ENCODE data around the gene PSMD13. TPM values are rescaled to one million over a fixed set of nuclear protein-coding genes. Genes with fewer than 3 reads are reported as not detected.

PSMD13 gene
- total RNA-seq, 4 donors from 2014 or later, result 57.8 to 118 (median 93.8) TPM

- TF ChIP-seq, protein P1, sequence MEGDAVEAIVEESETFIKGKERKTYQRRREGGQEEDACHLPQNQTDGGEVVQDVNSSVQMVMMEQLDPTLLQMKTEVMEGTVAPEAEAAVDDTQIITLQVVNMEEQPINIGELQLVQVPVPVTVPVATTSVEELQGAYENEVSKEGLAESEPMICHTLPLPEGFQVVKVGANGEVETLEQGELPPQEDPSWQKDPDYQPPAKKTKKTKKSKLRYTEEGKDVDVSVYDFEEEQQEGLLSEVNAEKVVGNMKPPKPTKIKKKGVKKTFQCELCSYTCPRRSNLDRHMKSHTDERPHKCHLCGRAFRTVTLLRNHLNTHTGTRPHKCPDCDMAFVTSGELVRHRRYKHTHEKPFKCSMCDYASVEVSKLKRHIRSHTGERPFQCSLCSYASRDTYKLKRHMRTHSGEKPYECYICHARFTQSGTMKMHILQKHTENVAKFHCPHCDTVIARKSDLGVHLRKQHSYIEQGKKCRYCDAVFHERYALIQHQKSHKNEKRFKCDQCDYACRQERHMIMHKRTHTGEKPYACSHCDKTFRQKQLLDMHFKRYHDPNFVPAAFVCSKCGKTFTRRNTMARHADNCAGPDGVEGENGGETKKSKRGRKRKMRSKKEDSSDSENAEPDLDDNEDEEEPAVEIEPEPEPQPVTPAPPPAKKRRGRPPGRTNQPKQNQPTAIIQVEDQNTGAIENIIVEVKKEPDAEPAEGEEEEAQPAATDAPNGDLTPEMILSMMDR (IDR thresholded peaks at IDR 0.05; ENCODE audit: low read depth), result no peak
Observed at GRCh38 chr11:235997-236773, 591 bp upstream of the PSMD13 start, which contains the start of gene SIRT3. SIRT3 (minus strand) TSS chr11:236342; CDS start chr11:236328, 14 bp downstream.

DNA sequence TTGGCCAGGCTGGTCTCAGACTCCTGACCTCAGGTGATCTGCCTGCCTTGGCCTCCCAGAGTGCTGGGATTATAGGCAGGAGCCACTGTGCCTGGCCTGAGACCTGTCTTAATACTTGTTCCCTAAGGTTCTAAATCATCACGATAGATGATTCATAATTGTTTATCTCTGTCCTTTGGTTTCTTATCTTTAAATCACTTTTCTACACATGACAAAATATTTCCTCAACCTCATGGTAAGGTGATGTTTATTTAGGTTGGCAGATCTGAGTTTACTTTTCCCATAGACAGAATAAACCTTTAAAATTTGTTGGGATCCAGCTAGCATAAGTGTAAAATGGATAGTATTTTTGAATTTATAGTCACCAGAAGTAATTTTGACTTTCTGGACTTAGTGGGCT, 3.5 kb downstream of the PSMD13 start:
- TF ChIP-seq, protein P1 (IDR thresholded peaks at IDR 0.05; ENCODE audit: low read depth), result no peak

DNA sequence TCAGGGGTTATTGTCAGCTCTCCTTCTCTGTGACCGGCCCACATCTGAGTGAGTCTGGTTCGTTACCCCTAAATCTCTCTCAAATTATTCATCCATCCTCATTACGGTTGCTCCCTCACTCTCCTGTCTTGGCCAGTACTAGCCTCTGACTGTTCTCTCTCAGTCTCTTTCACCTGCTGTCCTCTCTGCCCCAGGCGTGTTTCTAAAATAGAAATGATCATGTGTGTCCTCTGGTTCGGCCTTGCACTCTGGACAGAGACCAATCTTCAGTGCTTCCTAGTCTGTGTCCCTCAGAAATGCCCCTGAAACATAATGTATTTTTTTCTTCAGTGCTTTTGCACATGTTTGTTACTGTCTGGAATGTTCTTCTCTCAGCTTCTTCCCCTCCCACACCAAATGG, 4.9 kb downstream of the PSMD13 start:
- TF ChIP-seq, protein P1 (IDR thresholded peaks at IDR 0.05; ENCODE audit: low read depth), result no peak

- TF ChIP-seq, protein P1 (IDR thresholded peaks at IDR 0.05; ENCODE audit: low read depth), result no peak
Observed at GRCh38 chr11:244376-244775, 7.6 kb downstream of the PSMD13 start.

- TF ChIP-seq, protein P1 (IDR thresholded peaks at IDR 0.05; ENCODE audit: low read depth), result no peak
Observed at GRCh38 chr11:249062-249461, 12.3 kb downstream of the PSMD13 start.

GRCh38 chr11:250274-250673, 13.5 kb downstream of the PSMD13 start:
- TF ChIP-seq, protein P1 (IDR thresholded peaks at IDR 0.05; ENCODE audit: low read depth), result no peak

DNA sequence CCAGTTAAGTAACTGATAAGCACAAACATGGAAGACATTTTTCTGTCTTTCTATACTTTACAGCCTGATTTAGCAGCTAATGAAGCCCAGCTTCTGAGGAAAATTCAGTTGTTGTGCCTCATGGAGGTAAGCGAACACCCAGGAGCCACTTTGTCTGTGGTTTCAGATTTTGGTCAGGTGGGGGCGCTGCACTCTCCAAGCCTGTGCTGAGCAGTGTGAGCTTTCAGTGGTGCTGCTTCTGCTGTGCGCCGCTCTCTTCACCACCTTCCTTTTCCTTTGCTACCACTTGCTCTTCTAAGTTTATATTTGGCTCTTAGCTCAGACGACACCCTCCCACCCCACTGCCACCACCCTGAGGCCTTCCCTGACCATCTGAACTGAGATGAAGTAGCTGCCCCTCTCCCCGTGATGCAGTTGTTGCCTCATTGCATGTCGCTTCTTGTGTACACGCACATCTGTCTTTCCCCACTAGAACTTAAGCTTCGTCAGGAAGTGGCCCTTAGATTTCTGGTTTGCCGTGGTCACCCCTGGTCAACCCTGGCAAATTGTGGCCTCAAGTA, 14.0 kb downstream of the PSMD13 start:
- TF ChIP-seq, protein P1 (IDR thresholded peaks at IDR 0.05; ENCODE audit: low read depth), result no peak
